Cardiac muscle cell (in vitro differentiated cells and primary cell): ENCODE results near the gene SFSWAP. TPM values are rescaled to one million over a fixed set of nuclear protein-coding genes. Genes with fewer than 3 reads are reported as not detected.

ENCODE experiments used
- DNase-seq, 2 donors: peaks; one replicate each; pipeline versions ENCODE4 v3.0.0 to v3.0.0-alpha.2; 2010 to 2017; ENCODE audit warnings: low read depth in 1 of 2, low spot score in 1 of 2
- H3K27ac ChIP-seq: fragments of 200-600 bp; sonication (generic); 2 replicates; pipeline ENCODE4 v1.5.1; 2016
- H3K27me3 ChIP-seq: fragments of 200-600 bp; sonication (generic); 2 replicates; pipeline ENCODE4 v1.6.0; 2016; ENCODE audit warnings: control low read depth
- H3K36me3 ChIP-seq: fragments of 200-600 bp; sonication (generic); 2 replicates; pipeline ENCODE4 v1.5.1; 2016; ENCODE audit warnings: control low read depth
- H3K4me1 ChIP-seq: fragments of 200-600 bp; sonication (generic); 2 replicates; pipeline ENCODE4 v1.8.1; 2017; ENCODE audit warnings: low read depth, mild to moderate bottlenecking, mixed run types
- H3K4me3 ChIP-seq: fragments of 200-600 bp; sonication (generic); 2 replicates; pipeline ENCODE4 v1.5.1; 2016; ENCODE audit warnings: mild to moderate bottlenecking
- H3K9me3 ChIP-seq: fragments of 200-600 bp; sonication (generic); 2 replicates; pipeline ENCODE4 v1.5.1; 2017; ENCODE audit warnings: low read depth, mild to moderate bottlenecking, control low read depth
- polyA plus RNA-seq: library from polyadenylated mRNA; unstranded; fragments of >200 nt; fragmentation: Nextera tagmentation; extraction: Ambion mirVana; gene quantifications from 2 replicates; pipeline ENCODE4 v1.2.1, GENCODE V29; 2016
- total RNA-seq: library from RNA; depleted of rRNA; stranded (reverse); fragments of >200 nt; gene quantifications from 2 replicates; pipeline ENCODE4 v1.2.3, GENCODE V29; 2016
- TF ChIP-seq, protein P1 (sequence below): IDR thresholded peaks from 2 replicates; pipeline ENCODE4 v1.5.1; 2012; ENCODE audit warnings: low read depth, mild to moderate bottlenecking, low read length

SFSWAP gene
- total and polyA plus RNA-seq, 2 experiments from 2014 or later: 24.1 to 44.8 TPM

- TF ChIP-seq, protein P1, sequence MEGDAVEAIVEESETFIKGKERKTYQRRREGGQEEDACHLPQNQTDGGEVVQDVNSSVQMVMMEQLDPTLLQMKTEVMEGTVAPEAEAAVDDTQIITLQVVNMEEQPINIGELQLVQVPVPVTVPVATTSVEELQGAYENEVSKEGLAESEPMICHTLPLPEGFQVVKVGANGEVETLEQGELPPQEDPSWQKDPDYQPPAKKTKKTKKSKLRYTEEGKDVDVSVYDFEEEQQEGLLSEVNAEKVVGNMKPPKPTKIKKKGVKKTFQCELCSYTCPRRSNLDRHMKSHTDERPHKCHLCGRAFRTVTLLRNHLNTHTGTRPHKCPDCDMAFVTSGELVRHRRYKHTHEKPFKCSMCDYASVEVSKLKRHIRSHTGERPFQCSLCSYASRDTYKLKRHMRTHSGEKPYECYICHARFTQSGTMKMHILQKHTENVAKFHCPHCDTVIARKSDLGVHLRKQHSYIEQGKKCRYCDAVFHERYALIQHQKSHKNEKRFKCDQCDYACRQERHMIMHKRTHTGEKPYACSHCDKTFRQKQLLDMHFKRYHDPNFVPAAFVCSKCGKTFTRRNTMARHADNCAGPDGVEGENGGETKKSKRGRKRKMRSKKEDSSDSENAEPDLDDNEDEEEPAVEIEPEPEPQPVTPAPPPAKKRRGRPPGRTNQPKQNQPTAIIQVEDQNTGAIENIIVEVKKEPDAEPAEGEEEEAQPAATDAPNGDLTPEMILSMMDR: no peak
- Histone ChIP-seq H3K27ac (no peak overlapping the region), H3K27me3 (no peaks in the 10 kb centered on the region), H3K36me3 (peaks cover 70% of the 10 kb centered on the region), H3K9me3 (no peaks in the 10 kb centered on the region), H3K4me1 (no peaks in the 10 kb centered on the region), H3K4me3 (no peak overlapping the region)
- DNase-seq: no peak
Observed at GRCh38 chr12:131729254-131729955, 18.5 kb downstream of the SFSWAP start.

GRCh38 chr12:131732996-131733615 is 22.2 kb downstream of the SFSWAP start:
- TF ChIP-seq, protein P1: no peak
- no peaks in the 10 kb centered on the region for H3K27me3 ChIP-seq
- no peak for DNase-seq
- H3K36me3 ChIP-seq: peaks cover 56% of the 10 kb centered on the region
- H3K27ac ChIP-seq: no peak overlapping the region
- no peaks in the 10 kb centered on the region for H3K4me1 ChIP-seq
- no peaks in the 10 kb centered on the region for H3K9me3 ChIP-seq
- H3K4me3 ChIP-seq: no peak overlapping the region

DNA sequence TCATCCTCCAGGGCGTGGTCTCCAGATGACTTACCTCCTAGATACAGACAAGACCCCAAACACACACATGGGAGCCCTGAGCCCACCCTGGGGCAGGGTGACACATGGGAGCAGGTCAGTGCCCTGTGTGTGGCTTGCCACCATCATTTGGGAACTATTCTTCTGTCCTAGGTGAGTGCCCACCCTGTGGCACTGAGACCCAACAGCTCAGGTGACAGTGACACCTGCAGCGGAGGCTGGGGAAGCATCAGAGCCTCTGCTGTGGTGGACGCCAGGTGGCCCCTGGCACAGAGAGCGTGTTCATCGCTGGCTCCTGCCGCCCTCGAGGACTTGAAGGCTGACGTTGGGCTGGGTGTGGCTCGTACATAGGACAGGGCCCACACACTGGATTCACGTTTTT is 23.0 kb downstream of the SFSWAP start:
- TF ChIP-seq, protein P1: no peak
- Histone ChIP-seq H3K27ac (no peak overlapping the region), H3K4me3 (no peak overlapping the region), H3K27me3 (no peaks in the 10 kb centered on the region), H3K9me3 (no peaks in the 10 kb centered on the region), H3K36me3 (peaks cover 48% of the 10 kb centered on the region), H3K4me1 (no peaks in the 10 kb centered on the region)
- DNase-seq: no peak

- no peak for DNase-seq
- TF ChIP-seq, protein P1: no peak
- no peaks in the 10 kb centered on the region for H3K4me1 ChIP-seq
- no peak overlapping the region for H3K27ac ChIP-seq
- no peaks in the 10 kb centered on the region for H3K27me3 ChIP-seq
- no peaks in the 10 kb centered on the region for H3K9me3 ChIP-seq
- peaks cover 45% of the 10 kb centered on the region for H3K36me3 ChIP-seq
- no peak overlapping the region for H3K4me3 ChIP-seq
Observed at GRCh38 chr12:131734336-131735152, 23.7 kb downstream of the SFSWAP start.

DNA sequence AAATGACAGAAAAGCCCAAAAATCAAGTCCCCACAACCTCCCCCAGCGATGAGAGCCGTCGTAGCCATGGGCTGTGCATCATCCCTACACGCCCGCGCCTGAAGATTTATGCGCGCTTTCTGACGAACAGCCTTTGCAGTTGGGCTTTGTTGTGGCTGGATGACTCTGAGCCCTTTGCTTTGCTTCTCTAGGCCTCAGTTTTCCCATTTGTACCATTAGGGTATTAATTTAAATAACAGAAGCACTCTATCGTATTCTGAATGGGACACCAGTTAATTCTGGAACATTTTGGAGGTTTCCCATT is 24.2 kb downstream of the SFSWAP start:
- DNase-seq: no peak
- no peaks in the 10 kb centered on the region for H3K4me1 ChIP-seq
- H3K27ac ChIP-seq: no peak overlapping the region
- no peak overlapping the region for H3K4me3 ChIP-seq
- H3K36me3 ChIP-seq: peaks cover 39% of the 10 kb centered on the region
- H3K27me3 ChIP-seq: no peaks in the 10 kb centered on the region
- TF ChIP-seq, protein P1: no peak
- H3K9me3 ChIP-seq: no peaks in the 10 kb centered on the region
